HG02884 (cell line): Measurements from ENCODE around the gene IMMT.

Experiments used
- ATAC-seq: cut with Tn5 transposase; IDR thresholded peaks from one replicate; pipeline ENCODE4 v1.9.1; 2021; ENCODE audit warnings: mild to moderate bottlenecking, moderate library complexity; ENCODE audit not compliant: unreplicated experiment

Gene IMMT

GRCh38 chr2:86143926-86144685, 51.2 kb downstream of the IMMT start:
- ATAC-seq, result no peak

GRCh38 chr2:86143307-86143706, 52.0 kb downstream of the IMMT start:
- no peak for ATAC-seq

GRCh38 chr2:86142436-86143257, 52.6 kb downstream of the IMMT start:
- ATAC-seq, result no peak

GRCh38 chr2:86140969-86141392, 54.3 kb downstream of the IMMT start:
- no peak for ATAC-seq

- ATAC-seq, result no peak
These were observed 55.3 kb downstream of the IMMT start for GRCh38 chr2:86139981-86140380.

- no peak for ATAC-seq
These were observed 56.3 kb downstream of the IMMT start for GRCh38 chr2:86138736-86139625.

GRCh38 chr2:86136141-86136540, 59.1 kb downstream of the IMMT start:
- no peak for ATAC-seq

- no peak for ATAC-seq
These were observed 59.6 kb downstream of the IMMT start for GRCh38 chr2:86135653-86136052.

GRCh38 chr2:86134709-86135108, 60.6 kb downstream of the IMMT start:
- ATAC-seq, result no peak

GRCh38 chr2:86124683-86125082, 70.6 kb downstream of the IMMT start:
- no peak for ATAC-seq

GRCh38 chr2:86123328-86123925, 71.8 kb downstream of the IMMT start:
- ATAC-seq, result no peak

- no peak for ATAC-seq
These were observed 77.1 kb downstream of the IMMT start for GRCh38 chr2:86118130-86118529.

GRCh38 chr2:86107031-86107430, 88.2 kb downstream of the IMMT start:
- no peak for ATAC-seq

GRCh38 chr2:86105969-86106945, 89.0 kb downstream of the IMMT start, which contains the start of gene PTCD3:
TSS of gene PTCD3 (plus strand) at chr2:86106235. CDS start at chr2:86106248, 13 bp downstream.
- ATAC-seq, result peak; percentile 85

- peak; percentile 61 for ATAC-seq
These were observed 89.9 kb downstream of the IMMT start, which contains the start of gene POLR1A for GRCh38 chr2:86105252-86105968. TSS of gene POLR1A (minus strand) at chr2:86105886. CDS start at chr2:86105776, 110 bp downstream.

GRCh38 chr2:86102157-86102556, 93.1 kb downstream of the IMMT start:
- ATAC-seq, result no peak

- no peak for ATAC-seq
These were observed 97.3 kb downstream of the IMMT start for GRCh38 chr2:86097913-86098312.

- no peak for ATAC-seq
These were observed 98.0 kb downstream of the IMMT start for GRCh38 chr2:86097114-86097896.
